Measurements from ENCODE around the gene ENPP5. TPM values are rescaled to one million over a fixed set of nuclear protein-coding genes. Genes with fewer than 3 reads are reported as not detected.
"Not testable (repeated sequence)": the region's sequence is repeated elsewhere in the genome, so short reads cannot be mapped to it uniquely, and the experiment has no call there.

The ENPP5 gene
- total and polyA plus RNA-seq, 8 donors: 1.0 to 6.4 (median 2.3) TPM; not detected in 1

- intact Hi-C loops (cut with DNase I; ENCODE audit: low total_unique reads): no loop called here
- TF ChIP-seq POLR2A (IDR thresholded peaks at IDR 0.05) (no peak), CTCF (IDR thresholded peaks at IDR 0.05) (no peak), POLR2AphosphoS5 (IDR thresholded peaks at IDR 0.05) (no peak), EP300 (IDR thresholded peaks at IDR 0.05) (no peak)
- Histone ChIP-seq H3K36me3 (no peaks in the 10 kb centered on the region), H3K27ac (peak overlapping the region in 4 of 5 donors; percentile 73 to 90 (median 82)), H3K9me3 (no peaks in the 10 kb centered on the region), H3K27me3 (no peaks in the 10 kb centered on the region), H3K4me1 (peaks cover 0 to 55% (median 32%) of the 10 kb centered on the region in 4 donors), H3K4me3 (peak overlapping the region; percentile 60 to 85 (median 72))
- 36 to 55% (median 48%) methylated on average over 4 of the region's 4 CpGs for WGBS, 5 donors
- peak in 1 of 2 donors; percentile 33 for DNase-seq
These were observed 40.1 kb downstream of the ENPP5 start for GRCh38 chr6:46130666-46131065.

GRCh38 chr6:46129629-46130511 lies 40.9 kb downstream of the ENPP5 start, which contains the start of gene ENPP4:
ENPP4 (plus strand) TSS chr6:46129989; CDS start chr6:46139584, 9,595 bp downstream.
- Histone ChIP-seq H3K36me3 (no peaks in the 10 kb centered on the region), H3K9me3 (no peaks in the 10 kb centered on the region), H3K4me3 (peak within 1 kb of the TSS; percentile 60 to 85 (median 72)), H3K27ac (peak within 1 kb of the TSS; percentile 73 to 90 (median 81)), H3K27me3 (no peaks in the 10 kb centered on the region), H3K4me1 (peaks cover 0 to 48% (median 32%) of the 10 kb centered on the region in 4 donors)
- TF ChIP-seq EP300 (IDR thresholded peaks at IDR 0.05) (no peak), POLR2A (IDR thresholded peaks at IDR 0.05) (peak in 2 of 4 donors; percentile 47 to 50), CTCF (IDR thresholded peaks at IDR 0.05) (peak in 1 of 7 experiments; percentile 5), POLR2AphosphoS5 (IDR thresholded peaks at IDR 0.05) (peak; percentile 56 to 84 (median 78))
- WGBS, 5 donors: 0 to 1% (median 0%) methylated on average over 32 to 61 of the region's 61 CpGs
- intact Hi-C loops (cut with DNase I; ENCODE audit: low total_unique reads): no loop called here
- DNase-seq: peak; percentile 91 to 97

GRCh38 chr6:46129291-46129628 lies 41.5 kb downstream of the ENPP5 start:
- Histone ChIP-seq H3K9me3 (no peaks in the 10 kb centered on the region), H3K4me3 (peak overlapping the region; percentile 60 to 85 (median 72)), H3K27ac (peak overlapping the region; percentile 60 to 90 (median 81)), H3K36me3 (no peaks in the 10 kb centered on the region), H3K4me1 (peaks cover 0 to 43% (median 31%) of the 10 kb centered on the region in 4 donors), H3K27me3 (no peaks in the 10 kb centered on the region)
- no peak for DNase-seq
- intact Hi-C loops (cut with DNase I; ENCODE audit: low total_unique reads): no loop called here
- WGBS, 5 donors: 4 to 7% (median 4%) methylated on average over 9 to 10 of the region's 10 CpGs
- no peak for TF ChIP-seq EP300 (IDR thresholded peaks at IDR 0.05)
- no peak for TF ChIP-seq POLR2AphosphoS5 (IDR thresholded peaks at IDR 0.05)
- no peak for TF ChIP-seq POLR2A (IDR thresholded peaks at IDR 0.05)
- no peak for TF ChIP-seq CTCF (IDR thresholded peaks at IDR 0.05)

DNA sequence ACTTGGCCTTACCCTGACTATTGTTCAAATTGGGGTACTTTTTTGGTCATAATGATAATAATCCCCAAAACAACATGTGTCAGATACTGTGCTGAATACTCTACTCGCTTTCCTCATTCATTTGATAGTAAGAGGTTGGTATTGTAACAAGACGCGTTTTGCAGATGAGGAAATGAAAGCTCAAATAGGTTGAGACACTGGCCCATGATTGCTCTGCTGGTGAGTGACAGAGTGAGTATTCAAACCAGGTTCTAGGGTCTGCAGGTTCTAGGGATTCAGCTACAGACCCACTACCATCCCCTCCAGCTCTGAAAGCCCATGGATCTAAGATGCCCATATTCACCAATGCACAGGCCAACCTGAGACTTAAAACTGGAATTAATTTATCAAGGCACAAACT lies 42.3 kb downstream of the ENPP5 start:
- 65 to 81% (median 67%) methylated on average over 3 of the region's 3 CpGs for WGBS, 5 donors
- Histone ChIP-seq H3K4me3 (peak overlapping the region in 1 of 4 donors; percentile 60), H3K9me3 (no peaks in the 10 kb centered on the region), H3K4me1 (peaks cover 0 to 36% (median 28%) of the 10 kb centered on the region in 4 donors), H3K36me3 (no peaks in the 10 kb centered on the region), H3K27me3 (no peaks in the 10 kb centered on the region), H3K27ac (peak overlapping the region in 1 of 5 donors; percentile 73)
- intact Hi-C loops (cut with DNase I; ENCODE audit: low total_unique reads): no loop called here
- TF ChIP-seq POLR2A (IDR thresholded peaks at IDR 0.05): no peak
- no peak for TF ChIP-seq EP300 (IDR thresholded peaks at IDR 0.05)
- no peak for TF ChIP-seq CTCF (IDR thresholded peaks at IDR 0.05)
- TF ChIP-seq POLR2AphosphoS5 (IDR thresholded peaks at IDR 0.05): no peak
- DNase-seq: no peak

DNA sequence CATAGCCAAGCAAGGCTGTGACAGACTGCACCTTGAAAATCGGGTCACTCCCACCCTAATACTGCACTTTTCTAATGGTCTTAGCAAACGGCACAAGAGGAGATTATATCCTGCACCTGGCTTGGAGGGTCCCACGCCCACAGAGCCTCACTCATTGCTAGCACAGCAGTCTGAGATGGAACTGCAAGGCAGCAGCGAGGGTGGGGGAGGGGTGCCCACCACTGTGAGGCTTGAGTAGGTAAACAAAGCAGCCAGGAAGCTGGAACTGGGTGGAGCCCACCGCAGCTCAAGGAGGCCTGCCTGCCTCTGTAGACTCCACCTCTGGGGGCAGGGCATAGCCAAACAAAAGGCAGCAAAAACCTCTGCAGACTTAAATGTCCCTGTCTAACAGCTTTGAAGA lies 51.1 kb downstream of the ENPP5 start:
- H3K4me1 ChIP-seq; H3K27me3 ChIP-seq; H3K27ac ChIP-seq; H3K36me3 ChIP-seq; H3K4me3 ChIP-seq; intact Hi-C loops (cut with DNase I; ENCODE audit: low total_unique reads); DNase-seq; H3K9me3 ChIP-seq: not testable (repeated sequence)
- 65 to 76% (median 70%) methylated on average over 5 of the region's 5 CpGs for WGBS, 5 donors
